Measurements from ENCODE around the gene CRBN.

CRBN gene

GRCh38 chr3:3107181-3107580, 72.3 kb downstream of the CRBN start:
- Mint-ChIP-seq H3K27me3 (ENCODE audit: low read depth, poor library complexity) (no peaks in the 10 kb centered on the region), H3K9me3 (no peaks in the 10 kb centered on the region), H3K36me3 (ENCODE audit: low read depth) (no peaks in the 10 kb centered on the region), H3K4me3 (no peak overlapping the region), H3K4me1 (peaks cover 19% of the 10 kb centered on the region), H3K27ac (no peak overlapping the region)
- TF ChIP-seq CTCF (IDR thresholded peaks at IDR 0.05) = no peak
- DNase-seq = no peak

GRCh38 chr3:3105815-3106214, 73.7 kb downstream of the CRBN start:
- DNase-seq = no peak
- Mint-ChIP-seq H3K4me1 (peaks cover 17% of the 10 kb centered on the region), H3K27ac (no peak overlapping the region), H3K27me3 (ENCODE audit: low read depth, poor library complexity) (no peaks in the 10 kb centered on the region), H3K4me3 (no peak overlapping the region), H3K9me3 (no peaks in the 10 kb centered on the region), H3K36me3 (ENCODE audit: low read depth) (no peaks in the 10 kb centered on the region)
- no peak for TF ChIP-seq CTCF (IDR thresholded peaks at IDR 0.05)

GRCh38 chr3:3105246-3105645, 74.2 kb downstream of the CRBN start:
- no peak for TF ChIP-seq CTCF (IDR thresholded peaks at IDR 0.05)
- H3K4me3 Mint-ChIP-seq = no peak overlapping the region
- DNase-seq = no peak
- H3K4me1 Mint-ChIP-seq = peaks cover 11% of the 10 kb centered on the region
- H3K27ac Mint-ChIP-seq = peak overlapping the region; percentile 10
- H3K27me3 Mint-ChIP-seq (ENCODE audit: low read depth, poor library complexity) = no peaks in the 10 kb centered on the region
- H3K36me3 Mint-ChIP-seq (ENCODE audit: low read depth) = no peaks in the 10 kb centered on the region
- H3K9me3 Mint-ChIP-seq = no peaks in the 10 kb centered on the region

- H3K4me3 Mint-ChIP-seq = no peak overlapping the region
- H3K27me3 Mint-ChIP-seq (ENCODE audit: low read depth, poor library complexity) = no peaks in the 10 kb centered on the region
- no peaks in the 10 kb centered on the region for H3K9me3 Mint-ChIP-seq
- no peak overlapping the region for H3K27ac Mint-ChIP-seq
- H3K4me1 Mint-ChIP-seq = no peaks in the 10 kb centered on the region
- no peaks in the 10 kb centered on the region for H3K36me3 Mint-ChIP-seq (ENCODE audit: low read depth)
- TF ChIP-seq CTCF (IDR thresholded peaks at IDR 0.05) = no peak
- DNase-seq = no peak
Observed at GRCh38 chr3:3102751-3103150, 76.7 kb downstream of the CRBN start.

- Mint-ChIP-seq H3K36me3 (ENCODE audit: low read depth) (no peaks in the 10 kb centered on the region), H3K4me1 (no peaks in the 10 kb centered on the region), H3K9me3 (no peaks in the 10 kb centered on the region), H3K27me3 (ENCODE audit: low read depth, poor library complexity) (no peaks in the 10 kb centered on the region), H3K4me3 (no peak overlapping the region), H3K27ac (no peak overlapping the region)
- no peak for DNase-seq
- TF ChIP-seq CTCF (IDR thresholded peaks at IDR 0.05) = no peak
Observed at GRCh38 chr3:3101660-3102458, 77.6 kb downstream of the CRBN start.

Measured in nephron progenitor cell (in vitro differentiated cells).